Prostate gland (tissue), 2 donors: ENCODE results near the gene EEF1AKMT2. TPM values are rescaled to one million over a fixed set of nuclear protein-coding genes. Genes with fewer than 3 reads are reported as not detected.

ENCODE experiments used
- DNase-seq: peaks from one replicate; pipeline ENCODE4 v3.0.0-alpha.2; 2019; ENCODE audit warnings: low spot score
- H3K27ac ChIP-seq, 2 donors: fragments of 200-600 bp; sonication (generic); 2 replicates each; pipeline ENCODE4 v1.5.1; 2017 to 2019
- H3K27me3 ChIP-seq: fragments of 200-600 bp; sonication (generic); replicated peaks from 2 replicates; pipeline ENCODE4 v1.5.1; 2019; ENCODE audit not compliant: insufficient read depth
- H3K36me3 ChIP-seq, 2 donors: fragments of 200-600 bp; sonication (generic); 1 replicate in 1 of 2; 2 replicates in 1 of 2; pipeline versions ENCODE4 v1.5.1 to v1.8.1; 2017 to 2019
- H3K4me1 ChIP-seq: fragments of 200-600 bp; sonication (generic); replicated peaks from 2 replicates; pipeline ENCODE4 v1.5.1; 2019
- H3K4me3 ChIP-seq, 2 donors: fragments of 200-600 bp; sonication (generic); 2 replicates each; pipeline ENCODE4 v1.5.1; 2017 to 2019
- H3K9me3 ChIP-seq: fragments of 200-600 bp; sonication (generic); 2 replicates; pipeline ENCODE4 v1.5.1; 2017
- CTCF ChIP-seq, 4 experiments: fragments of 200-600 bp in 2 of 4; fragments of 450-650 bp in 2 of 4; sonication (generic) in 2 of 4; IDR thresholded peaks; 1 replicate in 3 of 4; 2 replicates in 1 of 4; pipeline ENCODE4 v1.5.1; 2016 to 2019; ENCODE audit warnings: antibody characterized with exemption in 4 of 4, mild to moderate bottlenecking in 2 of 4, moderate library complexity in 2 of 4
- POLR2A ChIP-seq: fragments of 450-650 bp; IDR thresholded peaks from one replicate; pipeline ENCODE4 v1.6.1; 2016; ENCODE audit warnings: antibody characterized with exemption, mild to moderate bottlenecking
- POLR2AphosphoS5 ChIP-seq: sonication (generic); formaldehyde crosslinking; IDR thresholded peaks from one replicate; pipeline ENCODE4 v1.6.1; 2017; ENCODE audit warnings: antibody characterized with exemption
- WGBS: methylation state at CpG from one replicate; pipeline ENCODE4 v1.1.5; 2018; 5-methylcytosine and 5-hydroxymethylcytosine counted together
- intact Hi-C: fragments of 100-400 bp; cut with DNase I; formaldehyde crosslinking; loops from one replicate; pipeline ENCODE4 v1.14.2; 2022
- total RNA-seq, 2 donors: library from RNA; depleted of rRNA; stranded (reverse); fragments of >200 nt; gene quantifications; one replicate each; pipeline ENCODE4 v1.1.0, GENCODE V29; 2016

The EEF1AKMT2 gene
- total RNA-seq, 2 donors from 2014 or later = 15.7 to 20.5 TPM

GRCh38 chr10:124723826-124724225 lies 67.9 kb downstream of the EEF1AKMT2 start:
- intact Hi-C loops = no loop called here
- peaks cover 30% of the 10 kb centered on the region for H3K4me1 ChIP-seq
- no peaks in the 10 kb centered on the region for H3K27me3 ChIP-seq
- 60% methylated on average over 9 of the region's 9 CpGs for WGBS
- TF ChIP-seq CTCF (IDR thresholded peaks at IDR 0.05) (no peak), POLR2A (no peak), POLR2AphosphoS5 (no peak)
- peak overlapping the region; percentile 48 to 50 for H3K27ac ChIP-seq
- no peaks in the 10 kb centered on the region for H3K36me3 ChIP-seq
- no peak for DNase-seq
- no peak overlapping the region for H3K4me3 ChIP-seq
- no peaks in the 10 kb centered on the region for H3K9me3 ChIP-seq

GRCh38 chr10:124722798-124723783 lies 68.6 kb downstream of the EEF1AKMT2 start:
- Histone ChIP-seq H3K36me3 (no peaks in the 10 kb centered on the region), H3K4me1 (peaks cover 22% of the 10 kb centered on the region), H3K27ac (peak overlapping the region; percentile 48 to 50), H3K27me3 (no peaks in the 10 kb centered on the region), H3K4me3 (no peak overlapping the region), H3K9me3 (no peaks in the 10 kb centered on the region)
- WGBS = 33% methylated on average over 8 of the region's 8 CpGs
- DNase-seq = no peak
- no peak for TF ChIP-seq CTCF (IDR thresholded peaks at IDR 0.05)
- peak; percentile 19 for TF ChIP-seq POLR2AphosphoS5
- TF ChIP-seq POLR2A = no peak
- intact Hi-C loops = no loop called here

- WGBS = 34% methylated on average over 16 of the region's 16 CpGs
- intact Hi-C loops = no loop called here
- no peaks in the 10 kb centered on the region for H3K36me3 ChIP-seq
- no peaks in the 10 kb centered on the region for H3K27me3 ChIP-seq
- TF ChIP-seq POLR2A = no peak
- peak in 1 of 4 experiments; percentile 2 for TF ChIP-seq CTCF (IDR thresholded peaks at IDR 0.05)
- peak; percentile 85 for TF ChIP-seq POLR2AphosphoS5
- H3K4me1 ChIP-seq = peaks cover 13% of the 10 kb centered on the region
- no peaks in the 10 kb centered on the region for H3K9me3 ChIP-seq
- H3K27ac ChIP-seq = peak overlapping the region; percentile 27 to 56
- no peak overlapping the region for H3K4me3 ChIP-seq
- peak; percentile 72 for DNase-seq
Measured at GRCh38 chr10:124721330-124722045, 70.2 kb downstream of the EEF1AKMT2 start.

- Histone ChIP-seq H3K27ac (peak overlapping the region in 1 of 2 donors; percentile 19), H3K36me3 (no peaks in the 10 kb centered on the region), H3K4me1 (peaks cover 13% of the 10 kb centered on the region), H3K9me3 (no peaks in the 10 kb centered on the region), H3K4me3 (no peak overlapping the region), H3K27me3 (no peaks in the 10 kb centered on the region)
- 11% methylated on average over 8 of the region's 8 CpGs for WGBS
- TF ChIP-seq POLR2A (no peak), CTCF (IDR thresholded peaks at IDR 0.05) (peak in 3 of 4 experiments; percentile 11 to 67 (median 39)), POLR2AphosphoS5 (peak; percentile 38)
- intact Hi-C loops = no loop called here
- DNase-seq = peak; percentile 65
Measured at GRCh38 chr10:124719213-124719851, 72.4 kb downstream of the EEF1AKMT2 start.
